BLaER1 (cell line): ENCODE measurements around the gene SLC24A5.

ENCODE experiments used
- H3K27ac ChIP-seq: shearing (Covaris generic); formaldehyde crosslinking; 2 replicates; pipeline ENCODE4 v1.8.1; 2022
- H3K27me3 ChIP-seq: shearing (Covaris generic); formaldehyde crosslinking; 2 replicates; pipeline ENCODE4 v1.8.1; 2022
- H3K36me3 ChIP-seq: shearing (Covaris generic); formaldehyde crosslinking; 2 replicates; pipeline ENCODE4 v1.8.1; 2022
- H3K4me1 ChIP-seq: shearing (Covaris generic); formaldehyde crosslinking; 2 replicates; pipeline ENCODE4 v1.8.1; 2022
- H3K4me2 ChIP-seq: shearing (Covaris generic); formaldehyde crosslinking; 2 replicates; pipeline ENCODE4 v1.8.1; 2022
- H3K4me3 ChIP-seq: shearing (Covaris generic); formaldehyde crosslinking; 2 replicates; pipeline ENCODE4 v1.8.1; 2022
- H3K9ac ChIP-seq: shearing (Covaris generic); formaldehyde crosslinking; 2 replicates; pipeline ENCODE4 v1.8.1; 2022
- H3K9me3 ChIP-seq: shearing (Covaris generic); formaldehyde crosslinking; 2 replicates; pipeline ENCODE4 v1.8.1; 2022
- H4K20me1 ChIP-seq: shearing (Covaris generic); formaldehyde crosslinking; 2 replicates; pipeline ENCODE4 v1.8.1; 2022
- Cebpa-rat ChIP-seq: shearing (Covaris generic); IDR thresholded peaks from 2 replicates; pipeline ENCODE4 v1.8.1; 2022

The SLC24A5 gene

GRCh38 chr15:48089702-48090101 is 31.1 kb upstream of the SLC24A5 start:
- Histone ChIP-seq H3K9me3 (no peaks in the 10 kb centered on the region), H3K9ac (no peak overlapping the region), H3K4me1 (no peaks in the 10 kb centered on the region), H3K27ac (no peak overlapping the region), H3K27me3 (no peaks in the 10 kb centered on the region), H3K4me2 (no peak overlapping the region), H4K20me1 (no peaks in the 10 kb centered on the region), H3K4me3 (no peak overlapping the region), H3K36me3 (no peaks in the 10 kb centered on the region)
- TF ChIP-seq Cebpa-rat, result no peak

- H3K9ac ChIP-seq, result no peak overlapping the region
- H3K27me3 ChIP-seq, result no peaks in the 10 kb centered on the region
- H4K20me1 ChIP-seq, result no peaks in the 10 kb centered on the region
- TF ChIP-seq Cebpa-rat, result no peak
- no peak overlapping the region for H3K27ac ChIP-seq
- H3K4me2 ChIP-seq, result no peak overlapping the region
- H3K4me3 ChIP-seq, result no peak overlapping the region
- H3K9me3 ChIP-seq, result no peaks in the 10 kb centered on the region
- no peaks in the 10 kb centered on the region for H3K4me1 ChIP-seq
- H3K36me3 ChIP-seq, result no peaks in the 10 kb centered on the region
Measured at GRCh38 chr15:48090115-48090514, 30.7 kb upstream of the SLC24A5 start.

GRCh38 chr15:48090666-48091065 is 30.1 kb upstream of the SLC24A5 start:
- H3K27ac ChIP-seq, result no peak overlapping the region
- H3K9ac ChIP-seq, result no peak overlapping the region
- H3K9me3 ChIP-seq, result no peaks in the 10 kb centered on the region
- no peaks in the 10 kb centered on the region for H3K27me3 ChIP-seq
- no peak overlapping the region for H3K4me2 ChIP-seq
- no peaks in the 10 kb centered on the region for H4K20me1 ChIP-seq
- no peak overlapping the region for H3K4me3 ChIP-seq
- no peaks in the 10 kb centered on the region for H3K4me1 ChIP-seq
- no peaks in the 10 kb centered on the region for H3K36me3 ChIP-seq
- no peak for TF ChIP-seq Cebpa-rat

- Histone ChIP-seq H3K4me3 (no peak overlapping the region), H3K27ac (no peak overlapping the region), H3K4me1 (no peaks in the 10 kb centered on the region), H3K27me3 (no peaks in the 10 kb centered on the region), H3K9ac (no peak overlapping the region), H4K20me1 (no peaks in the 10 kb centered on the region), H3K4me2 (no peak overlapping the region), H3K9me3 (no peaks in the 10 kb centered on the region), H3K36me3 (no peaks in the 10 kb centered on the region)
- no peak for TF ChIP-seq Cebpa-rat
Measured at GRCh38 chr15:48091522-48091921, 29.3 kb upstream of the SLC24A5 start.

- no peak for TF ChIP-seq Cebpa-rat
- Histone ChIP-seq H3K9ac (no peak overlapping the region), H3K36me3 (no peaks in the 10 kb centered on the region)
Measured at GRCh38 chr15:48096355-48096786, 24.4 kb upstream of the SLC24A5 start.

GRCh38 chr15:48096813-48097212 is 24.0 kb upstream of the SLC24A5 start:
- no peaks in the 10 kb centered on the region for H3K36me3 ChIP-seq
- TF ChIP-seq Cebpa-rat, result no peak
- no peaks in the 10 kb centered on the region for H4K20me1 ChIP-seq
- no peak overlapping the region for H3K9ac ChIP-seq
- H3K9me3 ChIP-seq, result no peaks in the 10 kb centered on the region
- H3K4me1 ChIP-seq, result no peaks in the 10 kb centered on the region
- no peak overlapping the region for H3K4me2 ChIP-seq
- no peaks in the 10 kb centered on the region for H3K27me3 ChIP-seq
- H3K27ac ChIP-seq, result no peak overlapping the region
- no peak overlapping the region for H3K4me3 ChIP-seq

More at GRCh38 chr15:48096355-48096786, 24.4 kb upstream of the SLC24A5 start:
- no peaks in the 10 kb centered on the region for H3K27me3 ChIP-seq
- H3K4me3 ChIP-seq, result no peak overlapping the region
- H4K20me1 ChIP-seq, result no peaks in the 10 kb centered on the region
- no peaks in the 10 kb centered on the region for H3K4me1 ChIP-seq
- no peak overlapping the region for H3K27ac ChIP-seq
- no peak overlapping the region for H3K4me2 ChIP-seq
- no peaks in the 10 kb centered on the region for H3K9me3 ChIP-seq

- H3K4me2 ChIP-seq, result no peak overlapping the region
- H3K27ac ChIP-seq, result no peak overlapping the region
- no peaks in the 10 kb centered on the region for H3K9me3 ChIP-seq
- H3K4me3 ChIP-seq, result no peak overlapping the region
- H3K36me3 ChIP-seq, result no peaks in the 10 kb centered on the region
- no peak overlapping the region for H3K9ac ChIP-seq
- peaks cover 1% of the 10 kb centered on the region; the same call in 1 of the 2 replicates for H3K4me1 ChIP-seq
- H3K27me3 ChIP-seq, result no peaks in the 10 kb centered on the region
- no peak for TF ChIP-seq Cebpa-rat
- no peaks in the 10 kb centered on the region for H4K20me1 ChIP-seq
Measured at GRCh38 chr15:48097264-48097663, 23.5 kb upstream of the SLC24A5 start.

- no peaks in the 10 kb centered on the region for H3K36me3 ChIP-seq
- H3K9ac ChIP-seq, result no peak overlapping the region
- H4K20me1 ChIP-seq, result no peaks in the 10 kb centered on the region
- H3K27me3 ChIP-seq, result no peaks in the 10 kb centered on the region
- H3K4me3 ChIP-seq, result no peak overlapping the region
- peaks cover 7% of the 10 kb centered on the region; the same call in 1 of the 2 replicates for H3K4me1 ChIP-seq
- no peak overlapping the region for H3K27ac ChIP-seq
- no peaks in the 10 kb centered on the region for H3K9me3 ChIP-seq
- H3K4me2 ChIP-seq, result no peak overlapping the region
- TF ChIP-seq Cebpa-rat, result no peak
Measured at GRCh38 chr15:48101376-48101961, 19.3 kb upstream of the SLC24A5 start.

- no peaks in the 10 kb centered on the region for H4K20me1 ChIP-seq
- H3K4me1 ChIP-seq, result peaks cover 7% of the 10 kb centered on the region; the same call in 1 of the 2 replicates
- TF ChIP-seq Cebpa-rat, result no peak
- H3K4me3 ChIP-seq, result no peak overlapping the region
- H3K9ac ChIP-seq, result no peak overlapping the region
- H3K9me3 ChIP-seq, result no peaks in the 10 kb centered on the region
- no peaks in the 10 kb centered on the region for H3K36me3 ChIP-seq
- no peak overlapping the region for H3K27ac ChIP-seq
- no peak overlapping the region for H3K4me2 ChIP-seq
- no peaks in the 10 kb centered on the region for H3K27me3 ChIP-seq
Measured at GRCh38 chr15:48102167-48102566, 18.6 kb upstream of the SLC24A5 start.

- H3K27ac ChIP-seq, result no peak overlapping the region
- no peak overlapping the region for H3K9ac ChIP-seq
- H3K27me3 ChIP-seq, result no peaks in the 10 kb centered on the region
- no peaks in the 10 kb centered on the region for H4K20me1 ChIP-seq
- H3K36me3 ChIP-seq, result no peaks in the 10 kb centered on the region
- no peaks in the 10 kb centered on the region for H3K9me3 ChIP-seq
- H3K4me3 ChIP-seq, result no peak overlapping the region
- H3K4me1 ChIP-seq, result peaks cover 7% of the 10 kb centered on the region; the same call in 1 of the 2 replicates
- no peak overlapping the region for H3K4me2 ChIP-seq
- no peak for TF ChIP-seq Cebpa-rat
Measured at GRCh38 chr15:48103647-48104046, 17.1 kb upstream of the SLC24A5 start.

GRCh38 chr15:48105936-48106335 is 14.9 kb upstream of the SLC24A5 start:
- Histone ChIP-seq H3K27ac (no peak overlapping the region), H3K4me2 (no peak overlapping the region), H3K4me1 (peaks cover 7% of the 10 kb centered on the region; the same call in 1 of the 2 replicates), H3K9me3 (no peaks in the 10 kb centered on the region), H3K4me3 (no peak overlapping the region), H3K27me3 (no peaks in the 10 kb centered on the region), H3K36me3 (no peaks in the 10 kb centered on the region), H3K9ac (no peak overlapping the region), H4K20me1 (no peaks in the 10 kb centered on the region)
- no peak for TF ChIP-seq Cebpa-rat
